Stimulated activated CD8-positive, alpha-beta memory T cell treated with anti-CD3 and anti-CD28 coated beads, Interleukin-7, amount 100 ng/mL, for 48 hours (primary cell): ENCODE measurements around the gene AP1G2.
"Not testable (repeated sequence)": the region's sequence is repeated elsewhere in the genome, so short reads cannot be mapped to it uniquely, and the experiment has no call there.

Experiments
- DNase-seq, 2 donors: peaks; one replicate each; pipeline ENCODE4 v3.0.0-alpha.2; 2020; ENCODE audit warnings: low read depth in 1 of 2; ENCODE audit errors: extremely low read depth in 1 of 2

Gene AP1G2

DNA sequence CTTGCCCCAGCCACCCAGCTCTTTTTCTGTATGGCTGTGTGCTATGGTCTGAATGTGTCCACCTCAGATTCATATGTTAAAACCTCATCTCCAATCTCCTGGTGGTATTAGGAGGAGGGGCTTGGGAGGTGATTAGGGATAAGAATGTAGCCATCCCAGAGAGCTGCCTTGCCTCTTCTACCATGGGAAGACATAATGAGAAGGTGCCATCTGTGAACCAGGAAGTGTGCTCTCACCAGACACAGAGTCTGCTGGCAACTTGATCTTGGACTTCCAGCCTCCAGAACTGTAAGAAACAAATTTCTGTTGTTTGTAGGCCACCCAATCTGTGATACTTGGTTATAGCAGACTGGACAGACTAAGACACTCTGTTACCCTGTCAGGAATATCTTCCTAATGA is 33.8 kb upstream of the AP1G2 start:
- DNase-seq, result no peak

DNA sequence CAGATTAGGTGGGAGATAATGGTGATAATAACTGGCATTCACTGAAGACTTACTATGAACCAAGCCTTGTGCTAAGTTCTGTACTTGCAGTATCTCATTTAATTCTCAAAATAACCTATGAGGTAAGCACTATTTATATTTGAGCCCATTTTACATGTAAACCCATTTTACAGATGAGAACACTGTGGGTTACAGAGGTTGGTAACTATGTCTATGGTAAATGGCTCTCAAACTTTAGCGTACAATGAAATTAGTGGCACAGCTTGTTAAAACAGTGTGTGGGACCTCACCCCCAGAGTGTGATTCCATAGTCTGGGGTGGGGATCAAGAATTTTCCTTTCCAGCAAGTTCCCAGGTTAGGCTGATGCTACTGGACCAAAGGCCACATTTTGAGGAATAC is 33.2 kb upstream of the AP1G2 start:
- no peak for DNase-seq

DNA sequence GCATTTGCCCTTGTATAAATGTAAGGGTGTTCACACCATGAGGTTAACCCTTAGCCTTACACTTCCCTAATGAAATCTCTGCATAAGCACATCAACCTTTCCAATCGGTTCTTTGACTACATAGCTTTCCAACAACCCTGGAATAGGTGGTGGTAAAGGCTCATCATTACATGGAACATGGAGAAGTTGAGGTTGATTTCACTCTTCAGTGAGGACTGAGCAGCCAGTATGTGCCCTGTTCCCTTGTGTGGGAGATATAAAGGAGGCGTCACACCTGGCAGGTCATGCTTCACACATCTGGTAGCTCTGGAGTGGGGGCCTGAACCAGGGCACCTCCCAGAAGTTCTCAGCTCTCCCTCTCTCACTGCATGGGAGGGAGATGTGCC is 32.7 kb upstream of the AP1G2 start:
- DNase-seq, result no peak

DNA sequence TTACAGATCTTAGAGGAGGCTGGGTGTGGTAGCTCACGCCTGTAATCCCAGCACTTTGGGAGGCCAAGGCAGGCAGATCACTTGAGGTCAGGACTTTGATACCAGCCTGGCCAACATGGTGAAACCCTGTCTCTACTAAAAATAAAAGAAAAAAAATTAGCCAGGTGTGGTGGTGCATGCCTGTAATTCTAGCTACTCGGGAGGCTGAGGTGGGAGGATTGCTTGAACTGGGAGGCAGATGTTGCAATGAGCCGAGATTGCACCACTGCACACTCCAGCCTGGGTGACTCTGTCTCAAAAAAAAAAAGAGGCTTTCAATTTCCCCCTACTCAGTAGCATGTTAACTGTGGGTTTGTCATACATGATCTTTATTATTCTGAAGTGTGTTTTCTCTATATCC is 26.6 kb upstream of the AP1G2 start:
- not testable (repeated sequence) for DNase-seq

DNA sequence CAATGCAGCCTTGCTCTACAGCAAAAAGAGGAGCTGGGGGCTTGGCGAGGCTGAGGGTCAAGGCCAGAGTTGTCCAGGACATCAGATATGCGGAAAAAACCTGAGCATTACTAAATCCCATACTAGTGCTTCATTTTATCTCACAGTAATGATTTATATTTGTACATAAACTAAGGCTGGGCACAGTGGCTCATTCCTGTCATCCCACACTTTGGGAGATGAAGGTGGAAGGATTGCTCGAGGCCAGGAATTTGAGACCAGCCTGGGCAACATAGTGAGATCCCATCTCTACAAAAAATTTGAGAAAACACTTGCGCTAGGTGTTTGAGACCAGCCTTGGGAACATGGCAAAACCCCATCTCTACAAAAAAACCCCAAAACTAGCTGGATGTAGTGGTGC is 22.6 kb upstream of the AP1G2 start:
- no peak for DNase-seq

DNA sequence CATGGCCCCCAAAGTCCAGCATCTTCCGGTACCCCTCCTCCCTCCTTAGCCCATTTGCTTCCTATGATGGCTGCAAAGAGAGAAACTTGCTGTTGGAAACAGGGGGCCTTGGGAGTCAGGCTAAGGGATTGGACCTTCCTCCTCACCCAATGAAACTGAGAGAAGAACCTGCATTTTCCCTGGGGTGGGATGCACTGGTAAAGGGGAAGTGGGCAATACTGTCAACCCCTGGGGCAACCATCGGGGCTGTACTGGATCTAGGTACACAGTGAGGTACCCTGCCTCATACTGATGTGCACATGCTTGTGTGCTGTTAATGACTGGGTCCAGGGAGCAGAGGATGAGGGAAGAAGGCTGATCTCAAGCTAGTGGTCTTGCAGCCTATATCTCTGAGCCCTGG is 22.0 kb upstream of the AP1G2 start:
- DNase-seq, result no peak

DNA sequence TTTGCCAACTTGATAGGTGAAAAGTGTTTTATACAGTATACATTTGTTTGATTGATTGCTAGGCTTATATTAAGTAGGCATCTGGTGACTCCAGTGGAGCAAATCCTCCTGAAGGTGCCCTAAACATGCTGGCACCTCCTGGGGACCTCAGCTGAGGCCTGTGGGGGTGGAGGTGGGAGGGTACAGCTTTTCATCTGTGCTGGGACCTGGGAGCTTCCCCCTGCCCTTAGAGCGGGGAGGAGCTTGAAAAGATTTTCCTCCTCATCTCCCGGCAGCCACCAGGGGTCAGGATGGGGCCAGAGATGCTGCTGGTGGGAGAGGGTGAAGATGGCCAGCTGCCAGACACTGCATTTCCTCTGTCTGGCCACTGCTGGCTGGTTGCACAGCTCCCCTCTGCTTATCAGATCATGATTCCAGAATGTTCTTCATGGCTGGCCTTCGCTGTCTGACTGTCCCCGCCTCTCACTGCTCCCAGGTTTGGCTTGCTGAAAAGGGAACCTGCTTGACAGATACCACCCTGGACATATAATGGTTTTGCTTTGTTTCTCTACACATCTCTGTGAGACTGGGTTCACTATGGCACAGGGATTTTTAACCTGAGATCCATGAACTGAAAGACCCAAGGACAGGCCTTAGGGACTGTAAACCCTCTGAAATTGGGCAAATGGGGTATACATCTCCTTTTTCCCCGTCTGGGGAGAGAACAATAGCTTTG is 21.4 kb upstream of the AP1G2 start:
- DNase-seq, result peak; percentile 55 to 78

DNA sequence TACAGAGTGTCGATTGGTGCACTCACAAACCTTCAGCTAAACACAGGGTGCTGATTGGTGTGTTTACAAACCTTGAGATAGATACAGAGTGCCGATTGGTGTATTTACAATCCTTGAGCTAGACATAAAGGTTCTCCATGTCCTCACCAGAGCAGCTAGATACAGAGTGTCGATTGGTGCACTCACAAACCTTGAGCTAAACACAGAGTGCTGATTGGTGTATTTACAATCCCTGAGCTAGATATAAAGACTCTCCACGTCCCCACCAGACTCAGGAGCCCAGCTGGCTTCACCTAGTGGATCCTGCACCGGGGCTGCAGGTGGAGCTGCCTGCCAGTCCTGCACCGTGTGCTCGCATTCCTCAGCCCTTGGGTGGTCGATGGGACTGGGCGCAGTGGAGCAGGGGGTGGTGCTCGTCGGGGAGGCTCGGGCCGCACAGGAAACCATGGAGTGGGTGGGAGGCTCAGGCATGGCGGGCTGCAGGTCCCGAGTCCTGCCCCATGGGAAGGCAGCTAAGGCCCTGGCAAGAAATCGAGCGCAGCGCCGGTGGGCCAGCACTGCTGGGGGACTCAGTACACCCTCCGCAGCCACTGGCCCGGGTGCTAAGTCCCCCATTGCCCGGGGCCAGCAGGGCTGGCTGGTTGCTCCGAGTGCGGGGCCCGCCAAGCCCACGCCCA is 17.1 kb upstream of the AP1G2 start:
- DNase-seq, result not testable (repeated sequence)

DNA sequence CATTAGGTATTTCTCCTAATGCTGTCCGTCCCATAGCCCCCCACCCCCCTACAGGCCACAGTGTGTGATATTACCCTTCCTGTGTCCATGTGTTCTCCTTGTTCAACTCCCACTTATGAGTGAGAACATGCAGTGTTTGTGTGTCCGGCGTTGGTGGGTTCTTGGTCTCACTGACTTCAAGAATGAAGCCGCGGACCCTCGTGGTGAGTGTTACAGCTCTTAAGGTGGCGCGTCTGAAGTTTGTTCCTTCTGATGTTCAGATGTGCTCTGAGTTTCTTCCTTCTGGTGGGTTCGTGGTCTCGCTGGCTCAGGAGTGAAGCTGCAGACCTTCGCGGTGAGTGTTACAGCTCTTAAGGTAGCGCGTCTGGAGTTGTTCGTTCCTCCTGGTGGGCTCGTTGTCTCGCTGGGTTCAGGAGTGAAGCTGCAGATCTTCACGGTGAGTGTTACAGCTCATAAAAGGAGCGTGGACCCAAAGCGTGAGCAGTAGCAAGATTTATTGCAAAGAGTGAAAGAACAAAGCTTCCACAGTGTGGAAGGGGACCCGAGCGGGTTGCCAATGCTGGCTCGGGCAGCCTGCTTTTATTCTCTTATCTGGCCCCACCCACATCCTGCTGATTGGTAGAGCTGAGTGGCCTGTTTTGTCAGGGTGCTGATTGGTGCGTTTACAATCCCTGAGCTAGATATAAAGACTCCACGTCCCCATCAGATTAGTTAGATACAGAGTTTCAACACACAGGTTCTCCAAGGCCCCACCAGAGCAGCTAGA is 16.4 kb upstream of the AP1G2 start:
- not testable (repeated sequence) for DNase-seq

DNA sequence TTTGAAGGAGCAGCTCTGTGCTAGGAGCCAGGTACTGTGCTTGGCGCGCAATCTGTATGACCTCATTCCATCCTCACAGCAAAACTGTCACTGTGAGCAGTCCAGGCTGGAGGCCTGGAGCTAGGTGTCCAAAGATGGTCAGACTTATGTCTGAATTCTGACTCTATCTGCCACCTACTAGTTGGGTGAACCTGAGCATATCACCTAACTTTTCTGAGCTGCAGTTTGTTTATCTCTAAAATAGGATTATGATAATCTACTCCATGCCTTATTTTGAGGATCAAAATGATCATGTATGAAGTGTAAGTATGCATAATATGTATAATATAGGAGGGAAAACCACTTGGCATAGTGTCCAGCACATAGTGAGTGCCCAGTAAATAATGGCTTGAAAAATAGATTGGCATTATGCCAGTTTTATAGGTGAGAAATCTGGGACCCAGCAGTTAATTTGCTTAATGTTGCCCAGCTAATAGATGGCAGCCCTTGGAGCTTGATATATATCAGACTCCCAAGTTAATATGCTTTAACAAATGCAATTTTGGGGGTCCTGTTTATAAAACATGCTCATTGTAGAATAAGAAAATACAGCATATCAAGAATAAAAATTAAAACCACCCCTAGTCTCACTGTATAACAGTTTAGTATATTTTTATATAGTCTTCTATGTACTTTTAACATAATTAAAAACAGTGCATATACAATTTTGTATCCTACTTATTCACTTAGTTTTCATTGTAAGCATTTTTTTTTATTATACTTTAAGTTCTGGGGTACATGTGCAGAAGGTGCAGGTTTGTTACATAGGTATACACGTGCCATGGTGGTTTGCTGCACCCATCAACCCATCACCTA is 15.5 kb upstream of the AP1G2 start:
- DNase-seq, result no peak

DNA sequence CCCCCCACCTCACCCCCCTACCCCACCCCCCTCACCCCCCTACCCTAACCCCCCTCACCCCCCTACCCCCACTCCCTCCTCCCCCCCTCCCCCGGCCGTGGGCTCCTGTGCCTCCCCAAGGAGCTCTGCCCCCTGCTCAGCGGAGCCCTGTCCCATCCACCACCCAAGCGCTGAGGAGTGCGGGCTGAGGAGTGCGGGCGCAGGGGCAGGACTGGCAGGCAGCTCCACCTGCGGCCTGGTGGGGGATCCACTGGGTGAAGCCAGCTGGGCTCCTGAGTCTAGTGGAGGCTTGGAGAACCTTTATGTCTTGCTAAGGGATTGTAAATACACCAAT is 13.3 kb upstream of the AP1G2 start:
- DNase-seq, result no peak

DNA sequence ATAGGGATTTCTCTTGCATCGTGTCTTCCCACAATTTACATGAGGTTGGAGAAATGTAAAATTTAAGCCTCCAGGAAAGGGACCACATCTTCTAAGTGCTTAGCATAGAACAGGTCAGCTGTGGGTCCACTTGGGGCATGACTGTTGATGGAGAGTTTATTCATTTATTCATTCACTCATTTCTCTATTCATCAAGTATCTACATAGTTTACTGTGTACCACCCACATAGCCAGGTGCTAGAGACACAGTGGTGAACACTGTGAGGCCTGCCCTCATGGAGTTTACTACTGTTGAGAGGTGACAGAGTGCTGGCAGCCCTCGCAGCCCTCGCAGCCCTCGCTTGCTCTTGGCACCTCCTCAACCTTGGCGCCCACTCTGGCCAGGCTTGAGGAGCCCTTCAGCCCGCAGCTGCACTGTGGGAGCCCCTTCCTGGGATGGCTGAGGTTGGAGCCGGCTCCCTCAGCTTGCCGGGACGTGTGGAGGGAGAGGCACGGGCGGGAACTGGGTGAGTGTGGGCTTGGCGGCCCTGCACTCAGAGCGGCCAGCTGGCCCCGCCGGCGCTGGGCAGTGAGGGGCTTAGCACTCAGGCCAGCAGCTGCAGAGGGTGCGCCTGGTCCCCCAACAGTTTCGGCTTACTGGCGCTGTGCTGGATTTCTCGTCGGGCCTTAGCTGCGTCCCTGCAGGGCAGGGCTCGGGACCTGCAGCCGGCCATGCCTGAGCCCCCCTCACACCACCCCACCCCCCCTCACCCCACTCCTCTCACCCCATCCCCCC is 12.7 kb upstream of the AP1G2 start:
- no peak for DNase-seq

DNA sequence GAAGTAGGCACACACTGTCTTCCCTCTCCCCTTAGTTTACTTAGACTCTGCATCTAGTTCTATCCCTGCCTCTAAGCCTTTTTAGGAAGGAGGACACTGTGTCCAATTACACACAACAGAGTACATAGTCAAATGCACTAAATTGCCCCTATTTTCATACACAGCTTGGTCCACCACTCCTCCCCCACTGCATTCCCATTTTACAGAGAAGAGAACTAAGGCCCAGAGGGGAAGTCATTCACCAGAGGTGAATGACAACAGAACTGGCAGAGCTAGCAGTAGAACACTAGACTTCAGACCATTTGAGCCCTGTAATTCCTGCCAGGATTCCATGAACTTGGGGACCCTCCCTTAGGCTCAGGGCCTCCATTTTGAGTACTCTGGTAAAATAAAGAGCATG is 12.1 kb upstream of the AP1G2 start:
- no peak for DNase-seq

DNA sequence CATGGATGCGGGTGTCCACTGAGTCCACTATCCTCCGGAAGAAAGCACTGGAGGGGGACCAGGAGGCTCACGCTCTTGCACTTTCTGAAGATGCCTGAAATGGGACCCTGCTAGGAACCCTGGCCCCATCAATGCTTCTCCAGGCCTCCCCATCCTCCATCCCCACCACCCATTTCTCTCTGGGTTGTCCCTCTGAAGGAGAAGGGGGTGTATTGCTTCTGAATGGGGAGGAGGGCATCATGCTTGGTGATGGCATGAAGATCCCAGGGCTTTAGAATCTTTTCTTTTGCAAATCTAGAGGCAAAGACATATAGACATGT is 11.7 kb upstream of the AP1G2 start:
- DNase-seq, result no peak

DNA sequence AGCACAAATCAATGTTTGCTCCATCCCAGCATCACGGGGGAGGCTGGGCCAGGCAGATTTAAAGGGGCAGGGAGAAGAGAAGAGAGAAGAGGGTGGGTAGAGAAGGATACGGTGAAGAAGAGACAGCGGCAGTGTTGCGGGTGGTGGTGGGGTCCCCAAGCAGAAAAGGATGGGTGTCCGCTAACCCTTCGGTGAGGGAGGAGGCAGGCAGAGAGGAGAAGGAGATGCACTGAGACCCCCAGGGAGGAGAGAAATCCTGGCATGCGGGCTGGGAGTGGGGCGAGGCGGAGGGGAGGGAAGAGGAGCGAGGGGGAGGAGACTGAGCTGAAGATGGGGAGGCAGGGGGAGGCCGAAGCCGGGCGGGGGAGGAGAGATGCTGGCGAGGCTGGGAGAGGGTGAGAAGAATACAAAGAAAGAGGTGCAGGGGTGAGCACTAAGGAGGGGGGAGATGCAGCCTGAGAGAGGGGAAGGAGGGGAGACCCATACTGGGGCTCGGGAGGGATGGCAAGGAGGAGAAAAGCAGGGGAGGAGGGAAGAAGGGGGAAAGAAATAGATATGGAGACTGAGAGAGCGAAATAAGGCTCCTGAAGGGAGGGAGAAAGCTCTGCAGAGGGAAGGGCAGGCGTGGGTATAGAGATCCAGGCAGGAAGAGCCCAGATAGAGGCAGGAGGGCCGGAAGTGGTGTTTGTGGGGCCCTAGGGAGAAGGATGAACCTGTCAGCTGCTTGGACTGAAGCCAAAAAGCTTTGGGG is 11.1 kb upstream of the AP1G2 start, which contains the start of gene JPH4:
JPH4 (minus strand) TSS at position 231 of the 751 bp plus-strand sequence. CDS start 1,337 bp downstream, outside the sequence.
- no peak for DNase-seq

DNA sequence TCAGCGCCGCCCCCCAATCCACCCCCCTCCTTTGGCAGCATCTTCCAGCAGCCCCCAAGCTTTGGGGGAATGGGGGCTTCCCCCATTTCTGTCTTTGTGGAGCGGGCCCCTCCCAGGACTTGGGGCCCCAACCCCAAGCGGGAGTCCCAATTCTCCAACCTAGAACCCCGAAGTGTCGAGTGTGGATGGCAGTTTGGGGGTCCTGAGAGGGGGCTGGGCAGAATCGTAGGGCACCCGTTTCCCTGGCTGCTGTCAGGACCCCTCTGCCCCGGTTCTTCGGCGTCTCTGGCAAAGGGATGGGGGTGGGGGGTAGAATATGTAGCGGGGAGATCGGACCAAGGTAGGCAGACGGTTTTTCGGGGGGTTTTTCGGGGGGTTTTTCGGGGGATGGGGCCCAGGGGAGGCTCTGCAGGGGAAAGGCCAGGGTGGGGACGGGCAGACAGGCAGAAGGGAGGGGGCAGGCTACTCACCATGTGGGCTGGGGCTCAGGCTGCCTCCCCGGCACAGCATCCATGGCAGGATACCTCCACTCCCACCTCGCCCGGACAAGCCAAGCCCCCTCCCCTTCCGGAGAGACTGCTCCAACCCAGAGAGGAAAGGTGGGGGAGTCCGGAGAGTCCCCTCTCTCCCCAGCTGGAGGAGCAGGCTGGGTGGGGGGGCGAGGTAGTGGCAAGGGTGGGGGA is 10.3 kb upstream of the AP1G2 start:
- DNase-seq, result no peak

DNA sequence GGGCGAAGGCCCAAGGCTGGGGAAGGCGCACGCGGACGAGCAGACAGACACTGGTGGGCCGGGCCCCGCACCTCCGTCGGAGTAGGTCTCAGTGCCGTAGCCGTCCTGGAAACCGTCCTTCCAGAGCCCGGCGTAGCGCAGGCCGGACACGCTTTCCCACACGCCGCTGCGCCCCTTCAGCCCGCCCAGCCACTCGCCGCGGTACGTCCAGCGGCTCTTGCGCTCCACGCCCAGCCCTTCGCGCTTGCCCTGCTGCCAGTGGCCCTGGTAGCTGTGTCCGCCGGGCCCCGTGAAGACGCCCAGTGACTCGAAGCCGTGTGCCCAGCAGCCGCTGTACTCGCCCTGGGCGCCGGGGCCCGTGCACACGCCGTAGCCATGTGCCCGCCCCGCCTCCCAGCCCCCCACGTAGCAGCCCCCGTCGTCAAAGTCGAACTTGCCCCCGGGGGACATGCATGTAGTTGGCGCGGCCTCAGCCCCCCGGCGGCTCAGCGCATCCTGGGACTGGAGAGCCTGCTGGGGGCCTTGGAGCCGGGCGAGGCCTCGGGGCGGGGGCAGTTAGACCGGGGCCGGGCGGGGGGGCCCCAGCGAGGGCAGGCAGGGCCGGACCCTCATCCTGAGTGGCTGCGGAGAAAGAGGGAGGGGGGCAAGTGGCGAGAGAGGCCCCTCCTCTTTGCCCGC is 9.6 kb upstream of the AP1G2 start:
- no peak for DNase-seq

DNA sequence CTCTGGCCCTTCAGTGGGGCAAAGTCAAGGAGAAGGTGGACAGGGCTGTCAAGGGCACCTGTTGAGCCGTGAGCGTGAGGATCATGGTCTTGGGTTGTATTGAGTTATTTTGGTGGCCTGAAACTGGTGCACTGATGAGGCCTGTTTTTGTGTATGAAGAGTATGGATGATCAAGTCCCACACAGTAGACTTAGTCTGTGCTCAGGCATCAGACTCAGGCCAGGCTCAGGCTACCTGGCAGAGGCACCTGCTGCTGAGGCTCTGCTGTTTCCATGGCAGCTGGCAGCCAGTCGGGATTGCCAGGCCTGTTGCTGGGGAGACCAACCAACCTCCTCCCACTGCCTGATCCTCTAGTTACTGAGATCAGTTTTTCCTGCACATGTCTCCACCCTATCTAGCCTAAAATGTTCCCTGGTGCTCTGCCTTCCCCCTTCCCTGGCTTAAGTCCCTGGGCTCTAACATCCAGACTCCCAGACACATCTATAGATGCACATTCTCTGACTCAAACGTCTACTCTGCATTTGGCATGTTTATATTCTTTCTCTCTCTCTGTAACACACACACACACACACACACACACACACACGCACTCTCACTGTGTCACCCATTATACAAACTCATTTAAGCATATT is 5.9 kb upstream of the AP1G2 start:
- DNase-seq, result no peak
